Adipose tissue (tissue), 3 donors: ENCODE data around the gene BANK1. TPM values are rescaled to one million over a fixed set of nuclear protein-coding genes. Genes with fewer than 3 reads are reported as not detected.

Experiments used
- H3K27ac ChIP-seq: one replicate; pipeline ENCODE4 v1.5.1; 2013; ENCODE audit warnings: low read depth, low read length
- WGBS, 3 donors: extraction: QIAGEN DNeasy Blood & Tissue Kit; methylation state at CpG; one replicate each; pipeline ENCODE4 v1.1.7; 2013; 5-methylcytosine and 5-hydroxymethylcytosine counted together
- polyA plus RNA-seq, 3 donors: library from polyadenylated mRNA; stranded (reverse); fragments of 200-250 nt; gene quantifications; one replicate each; pipeline ENCODE4 v1.2.3, GENCODE V29; 2013
- donor health status: healthy with polysubstance abuse.
- donor health status: Bipolar disorder and iron deficiency.
- donor health status: healthy.

BANK1 gene
- polyA plus RNA-seq, 3 donors = 1.0 to 6.5 (median 4.4) TPM

GRCh38 chr4:101806914-101807313 lies 16.4 kb downstream of the BANK1 start:
- H3K27ac ChIP-seq = no peak overlapping the region
- WGBS, 3 donors = 60 to 76% (median 71%) methylated on average over 2 of the region's 2 CpGs

GRCh38 chr4:101807351-101807750 lies 16.8 kb downstream of the BANK1 start:
- H3K27ac ChIP-seq = no peak overlapping the region
- WGBS, 3 donors = 39 to 74% (median 62%) methylated on average over 2 of the region's 2 CpGs

- 79 to 86% (median 81%) methylated on average over 5 of the region's 5 CpGs for WGBS, 3 donors
Measured at GRCh38 chr4:101813604-101814003, 23.1 kb downstream of the BANK1 start.

GRCh38 chr4:101818362-101818761 lies 27.8 kb downstream of the BANK1 start:
- H3K27ac ChIP-seq = no peak overlapping the region
- 33 to 57% (median 36%) methylated on average over 2 of the region's 2 CpGs for WGBS, 3 donors

More at GRCh38 chr4:101813604-101814003, 23.1 kb downstream of the BANK1 start:
- H3K27ac ChIP-seq = no peak overlapping the region

- WGBS, 3 donors = 69 to 86% (median 83%) methylated on average over 2 of the region's 2 CpGs
Measured at GRCh38 chr4:101823864-101824263, 33.3 kb downstream of the BANK1 start.

GRCh38 chr4:101824500-101824899 lies 34.0 kb downstream of the BANK1 start:
- H3K27ac ChIP-seq = no peak overlapping the region

More at GRCh38 chr4:101823864-101824263, 33.3 kb downstream of the BANK1 start:
- no peak overlapping the region for H3K27ac ChIP-seq

GRCh38 chr4:101825953-101826352 lies 35.4 kb downstream of the BANK1 start:
- WGBS, 3 donors = 77 to 96% (median 95%) methylated on average over 2 of the region's 2 CpGs
- no peak overlapping the region for H3K27ac ChIP-seq

GRCh38 chr4:101831816-101832215 lies 41.3 kb downstream of the BANK1 start:
- H3K27ac ChIP-seq = no peak overlapping the region

- 45 to 63% (median 54%) methylated on average over 1 of the region's 1 CpG for WGBS, 3 donors
- no peak overlapping the region for H3K27ac ChIP-seq
Measured at GRCh38 chr4:101833480-101833879, 43.0 kb downstream of the BANK1 start.

GRCh38 chr4:101835121-101835904 lies 44.8 kb downstream of the BANK1 start:
- H3K27ac ChIP-seq = no peak overlapping the region
- WGBS, 3 donors = 39 to 49% (median 42%) methylated on average over 2 of the region's 2 CpGs

GRCh38 chr4:101843054-101843453 lies 52.5 kb downstream of the BANK1 start:
- H3K27ac ChIP-seq = no peak overlapping the region
- 22 to 68% (median 45%) methylated on average over 1 of the region's 1 CpG for WGBS, 3 donors

- 56 to 83% (median 73%) methylated on average over 2 of the region's 2 CpGs for WGBS, 3 donors
- H3K27ac ChIP-seq = no peak overlapping the region
Measured at GRCh38 chr4:101846550-101846949, 56.0 kb downstream of the BANK1 start.

- no peak overlapping the region for H3K27ac ChIP-seq
- 40 to 87% (median 50%) methylated on average over 2 of the region's 2 CpGs for whole genome bisulfite sequencing, 3 donors
Measured at GRCh38 chr4:101850698-101851097, 60.2 kb downstream of the BANK1 start.

GRCh38 chr4:101851672-101852071 lies 61.1 kb downstream of the BANK1 start:
- WGBS, 3 donors = 44 to 67% (median 53%) methylated on average over 3 of the region's 3 CpGs

GRCh38 chr4:101853028-101853427 lies 62.5 kb downstream of the BANK1 start:
- 47 to 71% (median 67%) methylated on average over 1 of the region's 1 CpG for WGBS, 3 donors
- no peak overlapping the region for H3K27ac ChIP-seq

More at GRCh38 chr4:101851672-101852071, 61.1 kb downstream of the BANK1 start:
- no peak overlapping the region for H3K27ac ChIP-seq

GRCh38 chr4:101853691-101854090 lies 63.2 kb downstream of the BANK1 start:
- 75 to 79% (median 76%) methylated on average over 7 of the region's 7 CpGs for WGBS, 3 donors
- no peak overlapping the region for H3K27ac ChIP-seq

GRCh38 chr4:101855239-101855638 lies 64.7 kb downstream of the BANK1 start:
- WGBS, 3 donors = 90 to 97% (median 92%) methylated on average over 1 of the region's 1 CpG
- H3K27ac ChIP-seq = no peak overlapping the region

- H3K27ac ChIP-seq = no peak overlapping the region
- 48 to 89% (median 82%) methylated on average over 2 of the region's 2 CpGs for WGBS, 3 donors
Measured at GRCh38 chr4:101856149-101856548, 65.6 kb downstream of the BANK1 start.

- WGBS, 3 donors = 82 to 98% (median 95%) methylated on average over 2 of the region's 2 CpGs
- no peak overlapping the region for H3K27ac ChIP-seq
Measured at GRCh38 chr4:101857176-101857575, 66.6 kb downstream of the BANK1 start.

GRCh38 chr4:101858641-101859040 lies 68.1 kb downstream of the BANK1 start:
- H3K27ac ChIP-seq = no peak overlapping the region
- WGBS, 3 donors = 37 to 86% (median 86%) methylated on average over 4 of the region's 4 CpGs
